Stimulated activated CD8-positive, alpha-beta memory T cell treated with anti-CD3 and anti-CD28 coated beads, Interleukin-7, amount 100 ng/mL, for 4 hours (primary cell): ENCODE measurements around the gene KRTAP5-1.

Source experiments
- DNase-seq, 2 donors: peaks; one replicate each; pipeline ENCODE4 v3.0.0-alpha.2; 2020; ENCODE audit warnings: low read depth in 2 of 2

The KRTAP5-1 gene

DNA sequence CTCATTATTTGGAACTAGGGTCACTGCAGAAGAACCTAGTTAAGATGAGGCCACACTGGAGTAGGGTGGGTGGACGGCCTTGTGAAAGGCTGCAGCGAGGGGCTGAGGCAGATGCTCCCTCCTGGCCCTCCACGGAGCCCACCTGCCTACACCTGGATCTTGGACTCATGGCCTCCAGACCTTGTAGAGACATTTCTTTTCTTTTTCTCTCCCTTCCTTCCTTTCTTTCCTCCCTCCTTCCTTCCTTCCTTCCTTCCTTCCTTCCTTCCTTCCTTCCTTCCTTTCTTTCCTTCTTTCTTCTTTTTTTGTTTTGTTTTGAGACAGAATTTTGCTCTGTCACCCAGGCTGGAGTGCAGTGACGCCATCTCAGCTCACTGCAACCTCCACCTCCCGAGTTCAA, 39.7 kb downstream of the KRTAP5-1 start:
- DNase-seq = no peak

DNA sequence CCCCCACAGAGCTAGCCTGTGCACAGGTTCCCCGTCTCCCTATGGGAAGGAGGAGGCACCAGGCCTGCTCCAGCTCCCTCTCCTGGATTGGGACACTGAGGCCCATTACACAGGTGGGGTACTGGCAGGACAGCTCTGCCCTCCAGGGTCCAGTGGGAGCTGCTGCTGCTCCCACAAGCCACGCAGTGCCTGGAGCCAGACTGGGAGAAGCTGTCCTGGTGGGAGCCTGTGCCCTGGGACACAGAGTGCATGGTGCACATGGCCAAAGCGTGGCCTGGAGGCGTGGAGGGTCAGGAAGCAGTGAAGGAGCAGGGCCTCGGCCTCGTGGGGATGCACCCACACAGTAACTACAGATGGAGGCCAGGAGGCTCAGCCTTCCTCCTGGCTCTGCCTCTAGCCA, 40.5 kb downstream of the KRTAP5-1 start:
- no peak for DNase-seq

- DNase-seq = no peak
Observed at GRCh38 chr11:1543606-1544263, 41.3 kb downstream of the KRTAP5-1 start.

GRCh38 chr11:1542267-1542666, 42.8 kb downstream of the KRTAP5-1 start:
- no peak for DNase-seq

DNA sequence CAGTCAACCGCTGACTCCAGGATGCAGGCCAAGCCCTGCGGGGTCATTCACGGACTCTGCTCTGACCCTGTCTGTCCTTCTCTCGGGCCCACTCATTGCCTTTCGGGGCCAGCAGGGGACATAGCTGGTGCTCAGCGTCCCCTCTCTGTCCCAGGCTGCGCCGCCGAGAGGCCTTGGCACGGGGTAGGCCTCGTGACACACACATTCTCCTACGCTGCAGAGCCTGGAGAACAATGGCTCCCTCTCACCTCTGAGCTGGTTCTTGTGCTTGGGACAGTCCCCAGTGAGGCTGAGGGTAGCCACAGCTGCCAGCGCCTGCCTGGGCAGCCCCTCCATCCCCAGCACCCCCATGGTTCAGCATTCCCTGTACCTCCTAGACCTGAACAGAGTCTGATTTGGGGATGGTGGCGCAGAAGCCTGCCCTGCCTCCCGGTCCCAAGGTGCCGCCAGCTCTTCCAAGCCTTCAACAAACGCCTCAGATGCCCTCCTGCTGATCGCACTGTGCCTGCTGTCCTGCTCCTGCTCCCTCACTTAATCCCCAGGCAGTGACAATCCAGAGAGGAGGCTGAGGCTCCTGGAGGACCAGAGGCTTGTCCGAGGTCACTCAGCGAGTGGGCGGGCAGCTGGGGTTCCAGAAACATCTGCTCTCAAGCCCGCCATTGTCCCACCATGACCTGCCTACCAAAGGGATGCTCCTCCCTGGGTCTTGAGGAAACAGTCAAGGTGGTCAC, 43.4 kb downstream of the KRTAP5-1 start:
- DNase-seq = no peak

- DNase-seq = no peak
Observed at GRCh38 chr11:1540074-1540473, 45.0 kb downstream of the KRTAP5-1 start.

- DNase-seq = no peak
Observed at GRCh38 chr11:1538153-1538552, 46.9 kb downstream of the KRTAP5-1 start.

DNA sequence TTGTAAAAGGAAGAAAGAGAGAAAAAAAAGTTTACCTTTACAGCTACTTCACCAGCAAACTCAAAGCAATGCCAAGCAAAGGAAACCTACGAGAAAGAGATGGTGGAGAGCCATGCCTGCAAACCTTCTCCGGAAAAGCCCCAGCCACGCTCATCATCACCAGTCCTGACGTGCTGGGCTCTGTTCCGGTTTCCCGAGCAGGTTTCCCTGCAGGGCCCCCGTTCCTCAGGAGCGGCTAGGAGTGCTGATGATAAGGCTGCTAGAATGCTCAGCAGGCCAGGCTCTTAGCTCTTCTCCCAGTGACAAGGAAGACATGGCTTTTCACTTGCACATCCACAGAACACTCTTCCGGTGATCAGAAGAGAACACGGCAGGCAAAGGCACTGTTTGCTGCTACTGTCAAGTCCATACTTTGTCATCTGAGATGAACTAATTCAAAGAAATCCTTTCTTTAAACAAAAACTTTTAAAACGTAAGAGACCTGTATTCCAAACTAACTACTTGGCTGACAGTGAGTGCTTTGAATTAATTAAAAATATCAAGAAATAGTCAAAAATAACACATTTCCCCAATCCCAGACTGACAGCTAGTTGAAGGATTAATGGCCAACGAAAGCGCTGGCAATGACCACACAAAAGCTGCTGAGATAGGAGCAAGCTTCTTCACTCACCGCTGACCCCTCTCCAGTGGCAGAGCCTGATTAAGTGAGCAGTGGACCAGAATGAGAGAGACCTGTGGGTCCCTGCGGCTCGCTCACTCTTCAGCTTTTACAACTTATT, 48.8 kb downstream of the KRTAP5-1 start:
- DNase-seq = no peak

GRCh38 chr11:1534682-1535081, 50.4 kb downstream of the KRTAP5-1 start:
- DNase-seq = no peak
